ENCODE results near the gene UBE2Q1.

UBE2Q1 gene

GRCh38 chr1:154595621-154596020, 37.2 kb upstream of the UBE2Q1 start:
- Histone ChIP-seq H3K9me3 (ENCODE audit: insufficient read depth, low read length) (no peaks in the 10 kb centered on the region), H3K79me2 (ENCODE audit: low read length) (peaks cover 27% of the 10 kb centered on the region), H2AFZ (ENCODE audit: low read depth, low read length) (no peak overlapping the region), H3K36me3 (replicated peaks; ENCODE audit: low read depth, low read length) (peaks cover 75% of the 10 kb centered on the region), H4K20me1 (ENCODE audit: insufficient read depth, low read length) (peaks cover 36% of the 10 kb centered on the region), H3K4me3 (ENCODE audit: low read length) (no peak overlapping the region), H3K27me3 (ENCODE audit: low read depth, low read length) (no peaks in the 10 kb centered on the region), H3K9ac (ENCODE audit: low read length) (no peak overlapping the region), H3K4me2 (ENCODE audit: low read length) (no peak overlapping the region), H3K4me1 (ENCODE audit: low read length) (no peaks in the 10 kb centered on the region), H3K27ac (ENCODE audit: low read length) (no peak overlapping the region)
- TF ChIP-seq EZH2phosphoT487 (IDR thresholded peaks at IDR 0.05; ENCODE audit: low read depth) = no peak
- no peak for TF ChIP-seq CTCF (IDR thresholded peaks at IDR 0.05; ENCODE audit: low read depth, low read length)

- Histone ChIP-seq H3K4me3 (ENCODE audit: low read length) (no peak overlapping the region), H3K79me2 (ENCODE audit: low read length) (peaks cover 21% of the 10 kb centered on the region), H3K4me2 (ENCODE audit: low read length) (no peak overlapping the region), H4K20me1 (ENCODE audit: insufficient read depth, low read length) (peaks cover 32% of the 10 kb centered on the region), H3K4me1 (ENCODE audit: low read length) (no peaks in the 10 kb centered on the region), H3K27me3 (ENCODE audit: low read depth, low read length) (no peaks in the 10 kb centered on the region), H3K27ac (ENCODE audit: low read length) (no peak overlapping the region), H2AFZ (ENCODE audit: low read depth, low read length) (no peak overlapping the region), H3K36me3 (replicated peaks; ENCODE audit: low read depth, low read length) (peaks cover 81% of the 10 kb centered on the region), H3K9ac (ENCODE audit: low read length) (no peak overlapping the region), H3K9me3 (ENCODE audit: insufficient read depth, low read length) (no peaks in the 10 kb centered on the region)
- TF ChIP-seq EZH2phosphoT487 (IDR thresholded peaks at IDR 0.05; ENCODE audit: low read depth) (no peak), CTCF (IDR thresholded peaks at IDR 0.05; ENCODE audit: low read depth, low read length) (no peak)
These were observed 36.3 kb upstream of the UBE2Q1 start for GRCh38 chr1:154594811-154595210.

- Histone ChIP-seq H3K9ac (ENCODE audit: low read length) (no peak overlapping the region), H3K27ac (ENCODE audit: low read length) (no peak overlapping the region), H3K27me3 (ENCODE audit: low read depth, low read length) (no peaks in the 10 kb centered on the region), H3K36me3 (replicated peaks; ENCODE audit: low read depth, low read length) (peaks cover 84% of the 10 kb centered on the region), H2AFZ (ENCODE audit: low read depth, low read length) (no peak overlapping the region), H3K4me1 (ENCODE audit: low read length) (no peaks in the 10 kb centered on the region), H3K4me2 (ENCODE audit: low read length) (no peak overlapping the region), H3K4me3 (ENCODE audit: low read length) (no peak overlapping the region), H3K9me3 (ENCODE audit: insufficient read depth, low read length) (no peaks in the 10 kb centered on the region), H3K79me2 (ENCODE audit: low read length) (peaks cover 7% of the 10 kb centered on the region), H4K20me1 (ENCODE audit: insufficient read depth, low read length) (peaks cover 17% of the 10 kb centered on the region; the same call in 1 of the 2 replicates)
- TF ChIP-seq EZH2phosphoT487 (IDR thresholded peaks at IDR 0.05; ENCODE audit: low read depth) (no peak), CTCF (IDR thresholded peaks at IDR 0.05; ENCODE audit: low read depth, low read length) (no peak)
These were observed 34.9 kb upstream of the UBE2Q1 start for GRCh38 chr1:154593390-154593789.

- H3K27ac ChIP-seq (ENCODE audit: low read length) = no peak overlapping the region
- TF ChIP-seq EZH2phosphoT487 (IDR thresholded peaks at IDR 0.05; ENCODE audit: low read depth) = no peak
- H3K79me2 ChIP-seq (ENCODE audit: low read length) = peaks cover 4% of the 10 kb centered on the region; the same call in 1 of the 2 replicates
- H2AFZ ChIP-seq (ENCODE audit: low read depth, low read length) = no peak overlapping the region
- H3K9ac ChIP-seq (ENCODE audit: low read length) = no peak overlapping the region
- no peak overlapping the region for H3K4me2 ChIP-seq (ENCODE audit: low read length)
- H3K4me3 ChIP-seq (ENCODE audit: low read length) = no peak overlapping the region
- no peaks in the 10 kb centered on the region for H3K27me3 ChIP-seq (ENCODE audit: low read depth, low read length)
- peaks cover 6% of the 10 kb centered on the region for H3K4me1 ChIP-seq (ENCODE audit: low read length)
- 0 out of 2 replicates have a peak, but pooled peaks cover 6% of the 10 kb centered on the region for H4K20me1 ChIP-seq (ENCODE audit: insufficient read depth, low read length)
- no peaks in the 10 kb centered on the region for H3K9me3 ChIP-seq (ENCODE audit: insufficient read depth, low read length)
- H3K36me3 ChIP-seq (replicated peaks; ENCODE audit: low read depth, low read length) = peaks cover 85% of the 10 kb centered on the region
These were observed 32.7 kb upstream of the UBE2Q1 start for GRCh38 chr1:154591206-154591605.

Data from OCI-LY3 (cell line).